MM.1S (cell line): ENCODE measurements around the gene WASF2.
A peak's percentile ranks its signal among the peaks of the same experiment; 100 is the strongest.

Experiments used
- DNase-seq: peaks from one replicate; pipeline ENCODE4 v3.0.0-alpha.2; 2015
- H2AFZ ChIP-seq: fragments of 300-600 bp; sonication (generic); 2 replicates; pipeline ENCODE4 v1.6.0; 2016; ENCODE audit warnings: antibody characterized with exemption, low read length
- H3F3A ChIP-seq: fragments of 300-600 bp; sonication (generic); 2 replicates; pipeline ENCODE4 v1.6.1; 2016; ENCODE audit warnings: mild to moderate bottlenecking, antibody characterized with exemption, low read length, moderate library complexity, mixed read lengths; ENCODE audit not compliant: insufficient read depth
- H3K27ac ChIP-seq: fragments of 300-600 bp; sonication (generic); 2 replicates; pipeline ENCODE4 v1.5.1; 2016; ENCODE audit warnings: mild to moderate bottlenecking, low read length
- H3K27me3 ChIP-seq: fragments of 300-600 bp; sonication (generic); replicated peaks from 2 replicates; pipeline ENCODE4 v1.6.0; 2016; ENCODE audit warnings: low read length; ENCODE audit not compliant: insufficient read depth
- H3K36me3 ChIP-seq: fragments of 300-600 bp; sonication (generic); replicated peaks from 2 replicates; pipeline ENCODE4 v1.6.1; 2016; ENCODE audit warnings: mild to moderate bottlenecking, low read length, mixed read lengths; ENCODE audit not compliant: insufficient read depth
- H3K4me1 ChIP-seq: fragments of 300-600 bp; sonication (generic); 2 replicates; pipeline ENCODE4 v1.6.1; 2016; ENCODE audit warnings: low read length, mixed read lengths
- H3K4me2 ChIP-seq: fragments of 300-600 bp; sonication (generic); 2 replicates; pipeline ENCODE4 v1.6.0; 2016; ENCODE audit warnings: low read depth, low read length
- H3K4me3 ChIP-seq: fragments of 300-600 bp; sonication (generic); 2 replicates; pipeline ENCODE4 v1.5.1; 2016; ENCODE audit warnings: low read length, mixed read lengths
- H3K79me2 ChIP-seq: fragments of 300-600 bp; sonication (generic); 2 replicates; pipeline ENCODE4 v1.6.1; 2016; ENCODE audit warnings: mixed run types, low read length, mixed read lengths
- H3K9ac ChIP-seq: fragments of 300-600 bp; sonication (generic); 2 replicates; pipeline ENCODE4 v1.6.1; 2016; ENCODE audit warnings: low read length, mixed read lengths
- H3K9me2 ChIP-seq: fragments of 300-600 bp; sonication (generic); replicated peaks from 2 replicates; pipeline ENCODE4 v1.6.1; 2016; ENCODE audit warnings: mild to moderate bottlenecking, low read length, mixed read lengths; ENCODE audit not compliant: insufficient read depth
- H3K9me3 ChIP-seq: fragments of 300-600 bp; sonication (generic); replicated peaks from 2 replicates; pipeline ENCODE4 v1.6.1; 2016; ENCODE audit warnings: mild to moderate bottlenecking, low read length, mixed read lengths; ENCODE audit not compliant: insufficient read depth
- H4K20me1 ChIP-seq: fragments of 300-600 bp; sonication (generic); 2 replicates; pipeline ENCODE4 v1.6.1; 2016; ENCODE audit warnings: mild to moderate bottlenecking, low read length, moderate library complexity, mixed read lengths; ENCODE audit not compliant: insufficient read depth
- EZH2 ChIP-seq: fragments of 300-600 bp; sonication (generic); optimal IDR thresholded peaks from 2 replicates; pipeline ENCODE3; 2017; ENCODE audit warnings: low read depth, mild to moderate bottlenecking, antibody characterized with exemption, low read length, mixed read lengths
- EZH2phosphoT487 ChIP-seq: fragments of 300-600 bp; sonication (generic); IDR thresholded peaks from 2 replicates; pipeline ENCODE4 v1.6.1; 2018; ENCODE audit warnings: antibody characterized with exemption, low read length
- TF ChIP-seq, protein P1 (sequence below): fragments of 300-600 bp; sonication (generic); IDR thresholded peaks from 2 replicates; pipeline ENCODE4 v1.5.1; 2016; ENCODE audit warnings: antibody characterized with exemption, low read length, mixed read lengths

Gene WASF2

DNA sequence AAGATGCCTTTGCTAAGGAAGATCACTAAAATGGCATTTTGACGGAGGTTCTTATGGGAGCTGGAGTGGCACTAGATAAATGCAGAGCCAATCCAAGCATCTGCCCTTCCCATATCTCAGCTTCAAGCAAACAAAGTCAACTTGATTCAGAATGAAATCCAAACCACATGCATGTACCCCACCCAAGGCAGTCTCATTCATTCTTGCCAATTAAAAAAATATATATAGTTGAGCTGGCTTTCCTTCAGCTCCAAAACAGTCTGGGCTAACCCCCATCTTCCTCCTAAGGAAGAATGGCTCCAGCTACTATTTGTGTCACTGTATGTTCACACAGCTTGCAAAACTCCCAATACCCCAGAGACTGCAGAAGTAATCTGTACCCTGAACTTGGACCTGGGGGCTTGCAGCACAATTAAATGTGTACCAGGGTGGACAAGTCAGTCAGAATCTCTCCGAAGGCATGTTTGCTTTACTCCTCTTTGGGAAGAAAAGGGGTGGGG lies 62.1 kb downstream of the WASF2 start:
- no peaks in the 10 kb centered on the region for H4K20me1 ChIP-seq
- peaks cover 87% of the 10 kb centered on the region for H3K79me2 ChIP-seq
- TF ChIP-seq EZH2phosphoT487 (no peak), EZH2 (no peak)
- TF ChIP-seq, protein P1, sequence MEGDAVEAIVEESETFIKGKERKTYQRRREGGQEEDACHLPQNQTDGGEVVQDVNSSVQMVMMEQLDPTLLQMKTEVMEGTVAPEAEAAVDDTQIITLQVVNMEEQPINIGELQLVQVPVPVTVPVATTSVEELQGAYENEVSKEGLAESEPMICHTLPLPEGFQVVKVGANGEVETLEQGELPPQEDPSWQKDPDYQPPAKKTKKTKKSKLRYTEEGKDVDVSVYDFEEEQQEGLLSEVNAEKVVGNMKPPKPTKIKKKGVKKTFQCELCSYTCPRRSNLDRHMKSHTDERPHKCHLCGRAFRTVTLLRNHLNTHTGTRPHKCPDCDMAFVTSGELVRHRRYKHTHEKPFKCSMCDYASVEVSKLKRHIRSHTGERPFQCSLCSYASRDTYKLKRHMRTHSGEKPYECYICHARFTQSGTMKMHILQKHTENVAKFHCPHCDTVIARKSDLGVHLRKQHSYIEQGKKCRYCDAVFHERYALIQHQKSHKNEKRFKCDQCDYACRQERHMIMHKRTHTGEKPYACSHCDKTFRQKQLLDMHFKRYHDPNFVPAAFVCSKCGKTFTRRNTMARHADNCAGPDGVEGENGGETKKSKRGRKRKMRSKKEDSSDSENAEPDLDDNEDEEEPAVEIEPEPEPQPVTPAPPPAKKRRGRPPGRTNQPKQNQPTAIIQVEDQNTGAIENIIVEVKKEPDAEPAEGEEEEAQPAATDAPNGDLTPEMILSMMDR: no peak
- H3K27me3 ChIP-seq: no peaks in the 10 kb centered on the region
- no peaks in the 10 kb centered on the region for H3K9me3 ChIP-seq
- H3K4me3 ChIP-seq: no peak overlapping the region
- no peaks in the 10 kb centered on the region for H3K9me2 ChIP-seq
- H3K27ac ChIP-seq: peak overlapping the region; percentile 12; the same call in 1 of the 2 replicates
- no peak for DNase-seq
- H3K4me2 ChIP-seq: no peak overlapping the region
- H3F3A ChIP-seq: peaks cover 21% of the 10 kb centered on the region
- H3K4me1 ChIP-seq: peaks cover 22% of the 10 kb centered on the region
- H2AFZ ChIP-seq: no peak overlapping the region
- H3K9ac ChIP-seq: no peak overlapping the region
- H3K36me3 ChIP-seq: peaks cover 6% of the 10 kb centered on the region; the same call in 1 of the 2 replicates

DNA sequence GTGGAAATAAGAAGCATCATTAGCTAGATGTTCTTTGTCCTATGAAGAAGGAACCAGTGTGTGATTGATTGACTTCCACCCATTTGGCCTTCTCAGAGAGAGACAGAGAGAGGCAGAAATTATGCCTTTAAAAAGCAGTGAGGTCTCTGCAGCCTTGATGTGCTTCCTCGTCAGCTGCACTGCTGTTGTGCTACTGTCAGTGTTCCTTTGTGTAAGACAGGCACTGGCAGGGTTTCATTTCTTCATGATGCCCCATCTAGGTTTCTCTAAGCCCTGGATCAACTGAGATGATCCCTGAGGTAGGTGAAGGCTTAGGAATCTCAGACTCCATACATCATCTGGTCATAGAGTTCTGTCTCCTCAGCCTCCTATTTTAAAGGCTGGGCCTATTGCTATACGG lies 62.6 kb downstream of the WASF2 start:
- no peaks in the 10 kb centered on the region for H3K27me3 ChIP-seq
- no peaks in the 10 kb centered on the region for H3K9me3 ChIP-seq
- DNase-seq: no peak
- H3K27ac ChIP-seq: peak overlapping the region; percentile 12; the same call in 1 of the 2 replicates
- no peak overlapping the region for H3K4me3 ChIP-seq
- H3K4me1 ChIP-seq: peaks cover 22% of the 10 kb centered on the region
- no peak overlapping the region for H2AFZ ChIP-seq
- peaks cover 88% of the 10 kb centered on the region for H3K79me2 ChIP-seq
- peaks cover 6% of the 10 kb centered on the region; the same call in 1 of the 2 replicates for H3K36me3 ChIP-seq
- TF ChIP-seq, protein P1: no peak
- TF ChIP-seq EZH2phosphoT487 (no peak), EZH2 (no peak)
- H3K9ac ChIP-seq: no peak overlapping the region
- no peaks in the 10 kb centered on the region for H3K9me2 ChIP-seq
- no peak overlapping the region for H3K4me2 ChIP-seq
- H4K20me1 ChIP-seq: no peaks in the 10 kb centered on the region
- H3F3A ChIP-seq: peaks cover 21% of the 10 kb centered on the region

DNA sequence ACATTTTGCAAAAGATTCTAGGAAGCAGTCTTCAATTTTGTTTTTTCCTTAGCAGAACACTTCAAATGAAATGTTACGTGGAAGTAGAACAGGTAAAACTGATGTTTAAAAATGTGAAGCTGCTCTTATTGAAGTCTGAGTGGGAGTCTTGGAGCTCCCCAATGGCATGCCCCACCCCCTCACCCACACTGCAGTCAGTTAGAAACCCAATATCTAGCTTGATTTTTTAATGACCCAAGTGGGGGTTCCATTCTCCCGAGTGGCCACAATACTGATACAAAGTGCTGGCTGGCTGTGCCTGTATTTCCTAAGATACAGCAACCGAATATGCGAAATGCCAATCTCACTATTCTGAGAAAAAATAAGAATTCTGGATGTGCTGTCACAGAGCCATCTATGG lies 66.3 kb downstream of the WASF2 start:
- TF ChIP-seq, protein P1: no peak
- TF ChIP-seq EZH2: no peak
- no peak for TF ChIP-seq EZH2phosphoT487
- H4K20me1 ChIP-seq: no peaks in the 10 kb centered on the region
- H3K9me2 ChIP-seq: no peaks in the 10 kb centered on the region
- no peak overlapping the region for H3K4me2 ChIP-seq
- no peak for DNase-seq
- H3K36me3 ChIP-seq: peaks cover 6% of the 10 kb centered on the region; the same call in 1 of the 2 replicates
- no peaks in the 10 kb centered on the region for H3K27me3 ChIP-seq
- no peak overlapping the region for H3K9ac ChIP-seq
- H3K4me3 ChIP-seq: no peak overlapping the region
- H3F3A ChIP-seq: 0 out of 2 replicates have a peak, but pooled peaks cover 14% of the 10 kb centered on the region
- H2AFZ ChIP-seq: no peak overlapping the region
- H3K27ac ChIP-seq: no peak overlapping the region
- H3K4me1 ChIP-seq: peaks cover 9% of the 10 kb centered on the region
- H3K9me3 ChIP-seq: no peaks in the 10 kb centered on the region
- H3K79me2 ChIP-seq: peaks cover 84% of the 10 kb centered on the region
